Left ventricle myocardium inferior (tissue), 1 donor: ENCODE data around the gene PMM2. TPM values are rescaled to one million over a fixed set of nuclear protein-coding genes. Genes with fewer than 3 reads are reported as not detected.

Experiments
- DNase-seq: peaks from one replicate; pipeline ENCODE4 v3.0.0-alpha.2; 2020
- H3K27ac ChIP-seq: fragments of 200-600 bp; replicated peaks from 2 replicates; pipeline ENCODE4 v1.8.0; 2021
- H3K27me3 ChIP-seq: fragments of 200-600 bp; 2 replicates; pipeline ENCODE4 v1.8.0; 2021; ENCODE audit warnings: low read depth
- H3K36me3 ChIP-seq: fragments of 200-600 bp; 2 replicates; pipeline ENCODE4 v1.8.0; 2021
- H3K4me1 ChIP-seq: fragments of 200-600 bp; 2 replicates; pipeline ENCODE4 v1.8.0; 2021
- H3K4me3 ChIP-seq: fragments of 200-600 bp; 2 replicates; pipeline ENCODE4 v1.8.0; 2021; ENCODE audit warnings: mild to moderate bottlenecking, moderate library complexity
- H3K9me3 ChIP-seq: fragments of 200-600 bp; replicated peaks from 2 replicates; pipeline ENCODE4 v1.8.0; 2021
- intact Hi-C: fragments of 100-400 bp; cut with micrococcal nuclease; formaldehyde crosslinking; loops from one replicate; pipeline ENCODE4 v1.11.0; 2022
- total RNA-seq: library from RNA; stranded (reverse); fragmentation: NEBNext Ultra II Directional; extraction: Animal tissue kit (Norgen Biotek cat#: 25700); gene quantifications from one replicate; pipeline ENCODE4 v1.2.1, GENCODE V29; 2021
- TF ChIP-seq, protein P1 (sequence below): fragments of 200-600 bp; IDR thresholded peaks from 2 replicates; pipeline ENCODE4 v1.8.0; 2021; ENCODE audit warnings: antibody characterized with exemption, mild to moderate bottlenecking, borderline replicate concordance
- donor health status: DM: no; HTN: yes; CAD: no; lungs with severe emphysema.

PMM2 gene
- total RNA-seq, 1 donor from 2014 or later: 13.7 TPM

DNA sequence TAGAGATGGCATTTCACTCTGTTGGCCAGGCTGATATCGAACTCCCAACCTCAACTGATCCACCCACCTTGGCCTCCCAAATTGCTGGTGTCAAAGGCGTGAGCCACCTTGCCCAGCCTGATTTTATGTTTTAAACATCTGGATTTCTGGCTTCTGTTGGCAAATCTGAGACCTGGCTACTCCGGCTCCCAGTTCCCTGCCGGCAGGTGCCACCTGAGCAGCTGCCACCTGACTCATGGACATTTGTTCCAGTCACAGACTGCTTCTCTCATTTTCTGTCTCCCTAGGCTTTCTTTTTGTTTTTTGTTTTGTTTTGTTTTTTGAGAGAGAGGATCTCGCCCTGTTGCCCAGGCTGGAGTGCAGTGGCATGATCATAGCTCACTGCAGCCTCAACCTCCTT is 9.6 kb downstream of the PMM2 start:
- peaks cover 99% of the 10 kb centered on the region for H3K36me3 ChIP-seq
- H3K4me3 ChIP-seq: no peak overlapping the region
- no peaks in the 10 kb centered on the region for H3K9me3 ChIP-seq
- DNase-seq: no peak
- TF ChIP-seq, protein P1, sequence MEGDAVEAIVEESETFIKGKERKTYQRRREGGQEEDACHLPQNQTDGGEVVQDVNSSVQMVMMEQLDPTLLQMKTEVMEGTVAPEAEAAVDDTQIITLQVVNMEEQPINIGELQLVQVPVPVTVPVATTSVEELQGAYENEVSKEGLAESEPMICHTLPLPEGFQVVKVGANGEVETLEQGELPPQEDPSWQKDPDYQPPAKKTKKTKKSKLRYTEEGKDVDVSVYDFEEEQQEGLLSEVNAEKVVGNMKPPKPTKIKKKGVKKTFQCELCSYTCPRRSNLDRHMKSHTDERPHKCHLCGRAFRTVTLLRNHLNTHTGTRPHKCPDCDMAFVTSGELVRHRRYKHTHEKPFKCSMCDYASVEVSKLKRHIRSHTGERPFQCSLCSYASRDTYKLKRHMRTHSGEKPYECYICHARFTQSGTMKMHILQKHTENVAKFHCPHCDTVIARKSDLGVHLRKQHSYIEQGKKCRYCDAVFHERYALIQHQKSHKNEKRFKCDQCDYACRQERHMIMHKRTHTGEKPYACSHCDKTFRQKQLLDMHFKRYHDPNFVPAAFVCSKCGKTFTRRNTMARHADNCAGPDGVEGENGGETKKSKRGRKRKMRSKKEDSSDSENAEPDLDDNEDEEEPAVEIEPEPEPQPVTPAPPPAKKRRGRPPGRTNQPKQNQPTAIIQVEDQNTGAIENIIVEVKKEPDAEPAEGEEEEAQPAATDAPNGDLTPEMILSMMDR: no peak
- H3K27me3 ChIP-seq: no peaks in the 10 kb centered on the region
- intact Hi-C loops: no loop called here
- H3K27ac ChIP-seq: no peak overlapping the region
- H3K4me1 ChIP-seq: no peaks in the 10 kb centered on the region

DNA sequence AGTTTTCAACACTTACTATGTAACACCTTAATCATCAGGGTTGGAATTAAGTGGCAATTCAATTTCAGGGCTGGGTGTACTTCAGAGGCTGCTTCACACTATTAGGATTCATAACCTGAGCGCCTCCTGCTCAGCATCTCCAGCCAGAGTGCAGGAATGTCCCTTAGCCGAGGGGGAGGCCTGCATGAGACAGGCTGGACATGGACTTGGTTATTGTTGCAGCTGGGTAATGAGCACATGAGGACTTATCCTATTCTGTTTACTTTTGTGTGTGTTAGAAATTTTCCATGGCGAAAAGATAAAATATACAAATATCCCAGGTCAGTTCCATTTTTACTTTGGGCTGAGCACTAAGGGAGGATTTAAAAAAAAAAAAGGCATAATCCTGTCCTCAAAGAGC is 10.4 kb downstream of the PMM2 start:
- TF ChIP-seq, protein P1: no peak

DNA sequence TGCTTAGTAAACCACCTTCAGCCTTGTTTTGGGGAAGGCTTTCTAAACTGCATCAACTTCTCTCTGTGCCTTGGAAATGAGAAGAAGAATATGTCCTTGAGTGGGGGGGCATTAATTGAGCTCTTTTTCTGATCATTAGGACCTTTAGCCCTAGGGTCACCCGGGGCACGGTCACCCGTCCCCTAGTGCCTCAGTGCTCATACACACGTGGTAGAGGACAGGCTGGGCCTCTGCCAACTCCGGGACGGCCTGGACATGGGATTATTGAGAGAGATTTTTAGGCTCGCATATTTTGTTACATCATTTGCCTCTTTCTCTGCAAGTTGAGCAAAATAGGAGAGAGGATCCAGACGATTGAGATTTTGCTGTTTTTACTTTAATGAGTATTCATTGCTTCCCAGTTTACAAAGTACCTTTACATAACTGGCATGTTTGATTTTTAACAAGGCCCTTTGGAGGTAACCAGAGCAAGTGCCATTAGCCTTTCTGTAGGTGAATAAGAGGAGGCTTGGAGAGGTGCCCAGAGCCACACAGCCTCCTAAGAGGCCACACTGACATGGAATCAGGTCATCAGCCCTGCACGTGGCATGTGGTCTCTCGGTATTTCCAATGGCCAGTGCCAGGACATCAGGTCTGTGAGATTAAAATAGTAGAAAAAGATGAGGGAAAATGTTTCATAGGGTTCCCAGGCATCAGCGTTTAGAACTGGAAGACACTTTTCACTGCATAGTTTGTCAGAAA is 11.1 kb downstream of the PMM2 start:
- H3K36me3 ChIP-seq: peaks cover 99% of the 10 kb centered on the region
- DNase-seq: no peak
- no peaks in the 10 kb centered on the region for H3K27me3 ChIP-seq
- no peak overlapping the region for H3K27ac ChIP-seq
- no peaks in the 10 kb centered on the region for H3K4me1 ChIP-seq
- H3K4me3 ChIP-seq: no peak overlapping the region
- intact Hi-C loops: no loop called here
- TF ChIP-seq, protein P1: no peak
- no peaks in the 10 kb centered on the region for H3K9me3 ChIP-seq

More for the DNA sequence above, 10.4 kb downstream of the PMM2 start:
- intact Hi-C loops: no loop called here
- Histone ChIP-seq H3K4me1 (no peaks in the 10 kb centered on the region), H3K9me3 (no peaks in the 10 kb centered on the region), H3K27me3 (no peaks in the 10 kb centered on the region), H3K36me3 (peaks cover 99% of the 10 kb centered on the region), H3K4me3 (no peak overlapping the region), H3K27ac (no peak overlapping the region)
- no peak for DNase-seq

DNA sequence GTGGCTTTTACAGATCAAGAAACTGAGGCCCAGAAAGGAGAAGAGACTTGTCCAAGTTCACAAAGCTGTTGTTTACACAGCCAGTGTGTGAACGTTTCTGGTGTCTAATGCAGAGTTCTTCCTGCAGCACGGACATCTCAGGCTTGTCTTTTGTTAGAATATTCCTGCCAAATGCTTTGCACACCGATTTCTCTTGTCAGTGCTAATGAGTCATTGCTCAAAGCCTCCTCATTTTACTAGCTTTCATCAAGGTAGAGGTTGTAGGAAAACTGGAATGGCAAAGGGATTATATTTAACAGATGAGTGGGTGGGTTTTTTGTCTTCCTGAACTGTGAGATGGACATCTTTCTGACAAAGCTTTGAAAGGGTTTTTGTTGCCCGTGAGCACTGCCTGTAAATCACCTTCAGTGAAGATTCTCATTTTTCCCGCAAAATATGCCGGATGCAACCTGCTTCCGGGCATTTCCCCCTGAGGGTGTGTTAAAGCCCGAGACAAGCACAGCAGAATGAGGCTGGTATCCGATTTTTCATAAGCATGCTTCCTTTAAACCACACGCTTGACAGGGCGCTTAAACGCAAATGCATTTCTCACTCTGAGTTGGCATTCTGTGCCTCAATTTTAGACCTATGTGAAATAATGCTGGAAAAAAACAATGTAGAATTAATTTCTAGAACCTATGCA is 14.7 kb downstream of the PMM2 start:
- TF ChIP-seq, protein P1: no peak
- Histone ChIP-seq H3K27me3 (no peaks in the 10 kb centered on the region), H3K4me3 (no peak overlapping the region), H3K27ac (no peak overlapping the region), H3K36me3 (peaks cover 96% of the 10 kb centered on the region), H3K4me1 (no peaks in the 10 kb centered on the region), H3K9me3 (no peaks in the 10 kb centered on the region)
- no peak for DNase-seq
- intact Hi-C loops: no loop called here

DNA sequence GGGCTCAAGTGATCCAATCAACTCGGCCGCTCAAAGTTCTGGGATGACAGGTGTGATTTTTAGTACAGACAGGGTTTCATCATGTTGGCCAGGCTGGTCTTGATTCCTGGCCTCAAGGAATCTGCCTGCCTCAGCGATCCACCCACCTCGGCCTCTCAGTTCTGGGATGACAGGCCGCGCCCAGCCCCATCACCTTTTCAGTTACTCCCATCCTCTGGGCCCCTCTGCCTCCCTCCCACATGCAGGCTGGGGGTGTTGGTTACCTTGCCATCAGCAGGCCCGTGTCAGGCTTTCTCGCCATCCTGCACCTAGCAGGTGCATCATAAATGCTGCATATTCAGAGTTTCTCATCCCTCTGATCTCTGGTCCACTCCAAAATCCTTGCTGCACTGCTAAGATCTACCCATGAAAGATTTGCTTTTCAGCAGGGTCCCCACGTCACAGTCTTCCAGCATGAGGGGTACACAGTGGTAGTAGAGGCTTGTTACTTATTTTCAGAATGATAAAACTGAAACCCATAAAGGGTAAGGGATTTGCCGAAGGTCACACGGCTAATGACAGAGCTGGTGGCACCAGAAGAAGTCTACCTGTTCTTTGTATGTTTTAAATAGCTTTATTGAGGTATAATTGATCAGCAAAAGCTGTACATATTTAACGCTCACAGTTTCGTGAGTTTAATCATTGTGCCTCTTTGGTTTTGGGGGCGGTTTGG is 16.6 kb downstream of the PMM2 start:
- no peak overlapping the region for H3K27ac ChIP-seq
- peaks cover 94% of the 10 kb centered on the region for H3K36me3 ChIP-seq
- TF ChIP-seq, protein P1: no peak
- no peaks in the 10 kb centered on the region for H3K27me3 ChIP-seq
- no peak for DNase-seq
- intact Hi-C loops: no loop called here
- no peaks in the 10 kb centered on the region for H3K9me3 ChIP-seq
- no peak overlapping the region for H3K4me3 ChIP-seq
- peaks cover 5% of the 10 kb centered on the region for H3K4me1 ChIP-seq
